HepG2 (cell line): ENCODE results near the gene TLR9. TPM values are rescaled to one million over a fixed set of nuclear protein-coding genes. Genes with fewer than 3 reads are reported as not detected.
A peak's percentile ranks its signal among the peaks of the same experiment; 100 is the strongest.

Experiments
- ARHGAP35 ChIP-seq: sonication (generic); formaldehyde crosslinking; IDR thresholded peaks from 2 replicates; pipeline ENCODE4 v1.9.0; 2022; ENCODE audit warnings: mild to moderate bottlenecking, inconsistent platforms, moderate library complexity, missing genetic modification reagents, borderline replicate concordance
- GABPA ChIP-seq, 2 experiments: IDR thresholded peaks; 2 replicates each; pipeline ENCODE4 v1.6.1; 2011 to 2016; ENCODE audit warnings: low read depth in 2 of 2, low read length in 1 of 2, missing biosample characterization in 1 of 2, missing genetic modification characterization in 1 of 2
- IRF1 ChIP-seq: sonication (generic); formaldehyde crosslinking; IDR thresholded peaks from 2 replicates; pipeline ENCODE4 v1.4.0; 2020; ENCODE audit warnings: low read depth, mild to moderate bottlenecking, missing genetic modification reagents
- MEIS1 ChIP-seq: sonication (generic); formaldehyde crosslinking; IDR thresholded peaks from 2 replicates; pipeline ENCODE4 v1.9.0; 2021; ENCODE audit warnings: mild to moderate bottlenecking, missing genetic modification reagents, moderate library complexity, borderline replicate concordance
- MTERF4 ChIP-seq: sonication (generic); formaldehyde crosslinking; IDR thresholded peaks from 2 replicates; pipeline ENCODE4 v1.8.0; 2023; ENCODE audit warnings: mild to moderate bottlenecking, missing genetic modification reagents
- POGK ChIP-seq: sonication (generic); formaldehyde crosslinking; conservative IDR thresholded peaks from 2 replicates; pipeline ENCODE4 v1.8.0; 2022; ENCODE audit warnings: mild to moderate bottlenecking, moderate library complexity, missing genetic modification reagents
- RFXANK ChIP-seq: IDR thresholded peaks from 2 replicates; pipeline ENCODE4 v1.6.1; 2016
- SPEN ChIP-seq: sonication (generic); formaldehyde crosslinking; IDR thresholded peaks from 2 replicates; pipeline ENCODE4 v1.5.1; 2020; ENCODE audit warnings: low read depth, mild to moderate bottlenecking, missing genetic modification reagents
- ZBTB44 ChIP-seq: sonication (generic); formaldehyde crosslinking; IDR thresholded peaks from 2 replicates; pipeline ENCODE4 v1.4.0; 2020; ENCODE audit warnings: missing genetic modification reagents
- ZNF225 ChIP-seq: sonication (generic); formaldehyde crosslinking; IDR thresholded peaks from 2 replicates; pipeline ENCODE4 v1.4.0; 2020; ENCODE audit warnings: mild to moderate bottlenecking, missing genetic modification reagents
- ZNF275 ChIP-seq: sonication (generic); formaldehyde crosslinking; IDR thresholded peaks from 2 replicates; pipeline ENCODE4 v1.8.0; 2022; ENCODE audit warnings: missing genetic modification reagents, mild to moderate bottlenecking, inconsistent platforms, borderline replicate concordance
- ZNF280D ChIP-seq: sonication (generic); formaldehyde crosslinking; IDR thresholded peaks from 2 replicates; pipeline ENCODE4 v1.5.1; 2020; ENCODE audit warnings: mild to moderate bottlenecking, missing genetic modification reagents
- ZNF34 ChIP-seq: sonication (generic); formaldehyde crosslinking; IDR thresholded peaks from 2 replicates; pipeline ENCODE4 v1.4.0; 2020; ENCODE audit warnings: mild to moderate bottlenecking, missing genetic modification reagents, borderline replicate concordance
- ZNF350 ChIP-seq: sonication (generic); formaldehyde crosslinking; IDR thresholded peaks from 2 replicates; pipeline ENCODE4 v1.4.0; 2020; ENCODE audit warnings: mild to moderate bottlenecking, low read depth, missing genetic modification reagents, borderline replicate concordance
- polyA plus RNA-seq, 8 experiments: library from polyadenylated mRNA; depleted of rRNA in 3 of 8; stranded (reverse) in 7 of 8; unstranded in 1 of 8; fragments of >200 nt; fragmentation: Illumina TruSeq in 4 of 8; extraction: Trizol in 4 of 8; gene quantifications; 2 replicates each; pipeline versions ENCODE4 v1.2.1 to v1.2.3, GENCODE V29; 2011 to 2016; ENCODE audit warnings: low read depth in 4 of 8, missing spikeins in 1 of 8, mixed read lengths in 1 of 8; ENCODE audit not compliant: insufficient read depth in 1 of 8
- total RNA-seq, 5 experiments: library from RNA; depleted of rRNA; stranded (reverse); fragments of >200 nt; fragmentation: Illumina TruSeq; extraction: Trizol; gene quantifications; 2 replicates each; pipeline ENCODE4 v1.2.3, GENCODE V29; 2016; ENCODE audit warnings: low read depth in 1 of 5

TLR9 gene
- total and polyA plus RNA-seq, 2 of the 13 experiments (the other 11 are each of a cell fraction or from before 2014, with no cell fraction given): not detected

GRCh38 chr3:52231502-52232278 lies 6.2 kb upstream of the TLR9 start (continued):
- TF ChIP-seq ZNF280D (0 out of 2 replicates have a peak, but pooled peaks have one; percentile 28), SPEN (CRISPR knock-in tag) (no peak), POGK (no peak), ARHGAP35 (CRISPR knock-in tag) (no peak), RFXANK (CRISPR knock-in tag) (no peak), ZBTB44 (CRISPR knock-in tag) (no peak), ZNF275 (CRISPR knock-in tag) (no peak), MEIS1 (no peak), IRF1 (CRISPR knock-in tag) (no peak), ZNF350 (CRISPR knock-in tag) (no peak), ZNF225 (CRISPR knock-in tag) (peak; percentile 14; the same call in 1 of the 2 replicates), MTERF4 (CRISPR knock-in tag) (no peak), GABPA (IDR thresholded peaks at IDR 0.05; ENCODE audit: low read depth, low read length) (no peak), GABPA (CRISPR knock-in tag; IDR thresholded peaks at IDR 0.05; ENCODE audit: low read depth) (no peak), ZNF34 (0 out of 2 replicates have a peak, but pooled peaks have one; percentile 40)
